ENCODE data around the gene KRT72.

Gene KRT72

GRCh38 chr12:52629281-52630007, 28.2 kb upstream of the KRT72 start:
- no peak for FAIRE-seq

- no peak for FAIRE-seq
Measured at GRCh38 chr12:52628841-52629240, 27.6 kb upstream of the KRT72 start.

- FAIRE-seq: no peak
Measured at GRCh38 chr12:52628111-52628507, 26.8 kb upstream of the KRT72 start.

- no peak for FAIRE-seq
Measured at GRCh38 chr12:52627395-52628110, 26.3 kb upstream of the KRT72 start.

- FAIRE-seq: no peak
Measured at GRCh38 chr12:52622349-52622748, 21.1 kb upstream of the KRT72 start.

GRCh38 chr12:52618866-52619265, 17.6 kb upstream of the KRT72 start:
- FAIRE-seq: no peak

- no peak for FAIRE-seq
Measured at GRCh38 chr12:52618216-52618615, 17.0 kb upstream of the KRT72 start, which contains the start of gene KRT73. Gene KRT73 (minus strand): TSS chr12:52618559. CDS start chr12:52618524, 35 bp downstream.

- no peak for FAIRE-seq
Measured at GRCh38 chr12:52617403-52617785, 16.1 kb upstream of the KRT72 start.

GRCh38 chr12:52616680-52617402, 15.6 kb upstream of the KRT72 start:
- no peak for FAIRE-seq

- no peak for FAIRE-seq
Measured at GRCh38 chr12:52615912-52616311, 14.6 kb upstream of the KRT72 start.

GRCh38 chr12:52615208-52615868, 14.1 kb upstream of the KRT72 start:
- no peak for FAIRE-seq

- FAIRE-seq: no peak
Measured at GRCh38 chr12:52614381-52615207, 13.3 kb upstream of the KRT72 start.

GRCh38 chr12:52613384-52614030, 12.2 kb upstream of the KRT72 start:
- FAIRE-seq: no peak

GRCh38 chr12:52612431-52613383, 11.4 kb upstream of the KRT72 start:
- no peak for FAIRE-seq

GRCh38 chr12:52611080-52611468, 9.8 kb upstream of the KRT72 start:
- FAIRE-seq: no peak

GRCh38 chr12:52608826-52609630, 7.8 kb upstream of the KRT72 start:
- FAIRE-seq: no peak

- FAIRE-seq: no peak
Measured at GRCh38 chr12:52608161-52608560, 6.9 kb upstream of the KRT72 start.

- no peak for FAIRE-seq
Measured at GRCh38 chr12:52607314-52607713, 6.1 kb upstream of the KRT72 start.

GRCh38 chr12:52606581-52607218, 5.4 kb upstream of the KRT72 start:
- FAIRE-seq: no peak

Measured in islet of Langerhans (tissue), 1 donor.